HFF-Myc (cell line): ENCODE data around the gene DCTD.

Experiments used
- DNase-seq: peaks from one replicate; pipeline ENCODE4 v3.0.0-alpha.2; 2011; ENCODE audit warnings: low read depth; ENCODE audit errors: extremely low read depth
- H3K4me3 ChIP-seq: replicated peaks from 2 replicates; pipeline ENCODE4 v1.5.1; 2011; ENCODE audit warnings: low read depth, mild to moderate bottlenecking, control low read depth, low read length
- CTCF ChIP-seq: IDR thresholded peaks from 2 replicates; pipeline ENCODE4 v1.5.1; 2012; ENCODE audit warnings: mild to moderate bottlenecking, low read depth, low read length, control low read depth; ENCODE audit errors: missing control alignments

Gene DCTD

GRCh38 chr4:182847576-182848450 lies 69.4 kb downstream of the DCTD start:
- DNase-seq: no peak
- no peak for TF ChIP-seq CTCF
- no peak overlapping the region for H3K4me3 ChIP-seq

- no peak overlapping the region for H3K4me3 ChIP-seq
- no peak for DNase-seq
- TF ChIP-seq CTCF: no peak
Measured at GRCh38 chr4:182846036-182846435, 71.2 kb downstream of the DCTD start.

GRCh38 chr4:182845618-182846017 lies 71.6 kb downstream of the DCTD start:
- TF ChIP-seq CTCF: no peak
- no peak overlapping the region for H3K4me3 ChIP-seq
- DNase-seq: no peak

GRCh38 chr4:182843808-182844325 lies 73.3 kb downstream of the DCTD start:
- no peak for DNase-seq
- no peak overlapping the region for H3K4me3 ChIP-seq
- TF ChIP-seq CTCF: no peak

- TF ChIP-seq CTCF: no peak
- H3K4me3 ChIP-seq: no peak overlapping the region
- DNase-seq: no peak
Measured at GRCh38 chr4:182842759-182843390, 74.3 kb downstream of the DCTD start.

GRCh38 chr4:182842104-182842600 lies 75.0 kb downstream of the DCTD start:
- no peak overlapping the region for H3K4me3 ChIP-seq
- DNase-seq: no peak
- no peak for TF ChIP-seq CTCF
